Measurements from ENCODE around the gene UBXN2A.

The UBXN2A gene

GRCh38 chr2:23904692-23905091 is 35.6 kb upstream of the UBXN2A start:
- no peak overlapping the region for H3K4me3 ChIP-seq (ENCODE audit: low read depth, low read length)
- DNase-seq (ENCODE audit: low read depth) = no peak
- no peak for TF ChIP-seq CTCF (IDR thresholded peaks at IDR 0.05; ENCODE audit: low read depth, low read length, missing control alignments)

- TF ChIP-seq CTCF (IDR thresholded peaks at IDR 0.05; ENCODE audit: low read depth, low read length, missing control alignments) = no peak
- DNase-seq (ENCODE audit: low read depth) = no peak
- H3K4me3 ChIP-seq (ENCODE audit: low read depth, low read length) = no peak overlapping the region
These were observed 35.1 kb upstream of the UBXN2A start for GRCh38 chr2:23905155-23905554.

- TF ChIP-seq CTCF (IDR thresholded peaks at IDR 0.05; ENCODE audit: low read depth, low read length, missing control alignments) = no peak
- H3K4me3 ChIP-seq (ENCODE audit: low read depth, low read length) = no peak overlapping the region
- DNase-seq (ENCODE audit: low read depth) = no peak
These were observed 28.2 kb upstream of the UBXN2A start for GRCh38 chr2:23912054-23912453.

GRCh38 chr2:23915327-23915726 is 24.9 kb upstream of the UBXN2A start:
- H3K4me3 ChIP-seq (ENCODE audit: low read depth, low read length) = no peak overlapping the region
- no peak for TF ChIP-seq CTCF (IDR thresholded peaks at IDR 0.05; ENCODE audit: low read depth, low read length, missing control alignments)
- no peak for DNase-seq (ENCODE audit: low read depth)

GRCh38 chr2:23916727-23917405 is 23.4 kb upstream of the UBXN2A start:
- no peak overlapping the region for H3K4me3 ChIP-seq (ENCODE audit: low read depth, low read length)
- no peak for DNase-seq (ENCODE audit: low read depth)
- TF ChIP-seq CTCF (IDR thresholded peaks at IDR 0.05; ENCODE audit: low read depth, low read length, missing control alignments) = no peak

GRCh38 chr2:23918837-23919489 is 21.3 kb upstream of the UBXN2A start:
- no peak for TF ChIP-seq CTCF (IDR thresholded peaks at IDR 0.05; ENCODE audit: low read depth, low read length, missing control alignments)
- DNase-seq (ENCODE audit: low read depth) = no peak
- H3K4me3 ChIP-seq (ENCODE audit: low read depth, low read length) = no peak overlapping the region

Data from GM12864 (cell line).